ENCODE measurements around the gene ZNF652.

Gene ZNF652

GRCh38 chr17:49356320-49356719 lies 5.7 kb downstream of the ZNF652 start:
- DNase-seq = no peak

GRCh38 chr17:49353607-49354006 lies 8.4 kb downstream of the ZNF652 start:
- DNase-seq = no peak

- DNase-seq = no peak
Measured at GRCh38 chr17:49352587-49353154, 9.4 kb downstream of the ZNF652 start.

GRCh38 chr17:49351572-49352140 lies 10.4 kb downstream of the ZNF652 start:
- DNase-seq = no peak

GRCh38 chr17:49349541-49349940 lies 12.5 kb downstream of the ZNF652 start:
- DNase-seq = no peak

- DNase-seq = no peak
Measured at GRCh38 chr17:49344914-49345313, 17.1 kb downstream of the ZNF652 start.

GRCh38 chr17:49343273-49343672 lies 18.8 kb downstream of the ZNF652 start:
- peak; percentile 83 to 90 for DNase-seq

GRCh38 chr17:49342575-49342936 lies 19.5 kb downstream of the ZNF652 start:
- peak; percentile 38 to 68 for DNase-seq

- DNase-seq = no peak
Measured at GRCh38 chr17:49341356-49341755, 20.7 kb downstream of the ZNF652 start.

GRCh38 chr17:49339354-49339753 lies 22.7 kb downstream of the ZNF652 start:
- no peak for DNase-seq

GRCh38 chr17:49338883-49339282 lies 23.2 kb downstream of the ZNF652 start:
- no peak for DNase-seq

GRCh38 chr17:49337884-49338283 lies 24.2 kb downstream of the ZNF652 start:
- peak; percentile 36 to 73 for DNase-seq

- DNase-seq = no peak
Measured at GRCh38 chr17:49334744-49335512, 27.1 kb downstream of the ZNF652 start.

- no peak for DNase-seq
Measured at GRCh38 chr17:49333804-49334203, 28.2 kb downstream of the ZNF652 start.

GRCh38 chr17:49327835-49328784 lies 33.9 kb downstream of the ZNF652 start:
- DNase-seq = peak in 1 of 2 donors; percentile 31

- DNase-seq = no peak
Measured at GRCh38 chr17:49325980-49326379, 36.1 kb downstream of the ZNF652 start.

GRCh38 chr17:49318435-49318965 lies 43.5 kb downstream of the ZNF652 start:
- no peak for DNase-seq

- peak in 1 of 2 donors; percentile 25 for DNase-seq
Measured at GRCh38 chr17:49316889-49317675, 45.0 kb downstream of the ZNF652 start.

- no peak for DNase-seq
Measured at GRCh38 chr17:49316258-49316570, 45.8 kb downstream of the ZNF652 start.

- peak; percentile 53 to 90 for DNase-seq
Measured at GRCh38 chr17:49315551-49316257, 46.3 kb downstream of the ZNF652 start.

GRCh38 chr17:49312722-49313121 lies 49.3 kb downstream of the ZNF652 start:
- DNase-seq = no peak

- DNase-seq = no peak
Measured at GRCh38 chr17:49299996-49300395, 62.1 kb downstream of the ZNF652 start.

All from inflammatory macrophage treated with lipopolysaccharide for 1 hour (primary cell).